GM18499 (cell line): ENCODE results near the gene SLC25A29.
"Not testable (repeated sequence)": the region's sequence is repeated elsewhere in the genome, so short reads cannot be mapped to it uniquely, and the experiment has no call there.

Experiments
- ATAC-seq: cut with Tn5 transposase; IDR thresholded peaks from one replicate; pipeline ENCODE4 v1.9.1; 2021; ENCODE audit warnings: moderate number of reproducible peaks; ENCODE audit not compliant: insufficient read depth, unreplicated experiment

The SLC25A29 gene

DNA sequence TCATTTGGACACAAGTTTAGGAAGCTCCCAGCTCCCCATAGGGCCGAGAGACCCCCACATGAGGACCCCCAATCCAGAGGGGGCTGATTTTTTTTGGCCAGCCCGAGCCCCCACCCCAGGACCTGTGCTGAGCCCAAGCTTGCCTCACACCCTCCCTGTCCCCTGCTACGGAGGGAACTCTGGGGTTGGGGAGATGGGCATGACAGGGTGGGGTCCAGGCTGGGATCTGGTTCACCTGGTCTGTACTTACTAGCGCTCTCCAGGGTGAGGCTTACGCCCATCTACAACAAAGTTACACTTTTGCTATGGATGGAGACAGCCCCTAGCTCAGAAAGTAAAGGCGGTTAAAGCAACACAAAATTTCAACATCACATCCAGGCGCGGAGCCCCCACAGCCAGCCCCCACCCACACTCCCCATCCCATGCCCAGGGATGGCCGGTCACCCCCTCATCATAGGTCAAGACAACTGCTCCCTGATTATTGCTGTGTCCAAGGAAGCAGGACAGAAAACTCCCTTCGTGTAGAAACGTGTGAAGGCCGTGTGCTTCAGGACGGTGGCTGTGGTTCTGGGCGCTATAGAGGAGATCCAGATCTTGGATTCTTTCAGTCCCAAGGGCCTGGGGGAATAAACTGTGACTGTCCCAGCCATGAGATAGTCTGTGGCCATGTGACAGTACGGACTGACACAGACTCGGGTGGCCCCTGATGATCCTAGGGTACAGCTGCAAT is 10.7 kb downstream of the SLC25A29 start:
- ATAC-seq, result no peak

DNA sequence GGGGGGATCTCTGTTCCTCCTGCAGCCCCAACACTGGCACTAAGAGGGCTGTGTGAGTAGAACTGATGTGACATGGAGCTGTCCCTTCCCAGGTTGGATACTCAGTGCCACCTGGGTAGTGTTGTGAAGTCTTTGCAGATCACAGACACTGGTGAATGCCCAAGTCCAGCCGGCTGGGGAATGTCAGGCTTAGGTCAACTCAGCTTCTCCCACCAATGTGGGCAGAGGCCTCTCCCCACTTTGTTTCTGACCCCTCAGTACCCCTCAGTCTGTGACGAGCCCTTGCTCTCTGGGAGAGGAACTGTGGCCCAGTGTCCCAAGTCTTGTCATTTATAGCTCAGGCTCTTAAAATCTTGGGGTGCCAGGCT is 11.3 kb downstream of the SLC25A29 start:
- no peak for ATAC-seq

DNA sequence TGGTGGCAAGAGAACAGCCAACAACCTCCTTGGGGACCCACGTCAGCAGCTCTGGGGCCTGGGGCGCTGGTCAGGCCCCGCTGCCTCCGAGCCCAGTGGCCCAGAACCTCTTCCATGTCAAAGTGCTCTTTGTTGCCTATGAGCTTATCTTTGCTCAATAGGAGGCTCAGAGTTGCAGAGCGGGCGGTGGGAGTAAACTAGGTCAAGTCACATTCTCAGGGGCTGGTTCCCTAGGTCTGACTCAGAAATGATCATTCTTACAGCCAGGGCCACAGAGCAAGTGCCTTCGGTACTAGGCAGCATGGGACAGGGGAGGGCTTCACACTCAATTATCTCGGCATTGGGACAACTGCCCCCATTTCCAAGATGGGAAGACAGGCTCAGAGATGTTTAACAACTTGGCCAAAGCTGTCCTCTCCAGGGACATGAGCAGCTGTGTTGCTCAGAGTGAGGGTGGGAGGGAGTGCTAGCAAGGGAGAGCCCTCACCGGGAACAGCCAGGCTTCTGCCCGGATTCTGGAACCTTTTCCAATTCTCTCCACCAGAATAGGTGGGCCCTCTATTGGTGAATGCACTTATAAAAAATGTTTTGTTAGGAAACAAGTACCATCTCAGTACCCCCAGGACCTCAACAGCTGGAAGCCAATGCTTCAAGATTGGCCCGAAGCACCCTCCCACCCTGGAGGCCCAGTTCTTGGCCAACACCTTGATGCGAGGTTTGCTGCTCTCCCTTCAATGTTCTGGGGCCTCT is 11.9 kb downstream of the SLC25A29 start:
- no peak for ATAC-seq

DNA sequence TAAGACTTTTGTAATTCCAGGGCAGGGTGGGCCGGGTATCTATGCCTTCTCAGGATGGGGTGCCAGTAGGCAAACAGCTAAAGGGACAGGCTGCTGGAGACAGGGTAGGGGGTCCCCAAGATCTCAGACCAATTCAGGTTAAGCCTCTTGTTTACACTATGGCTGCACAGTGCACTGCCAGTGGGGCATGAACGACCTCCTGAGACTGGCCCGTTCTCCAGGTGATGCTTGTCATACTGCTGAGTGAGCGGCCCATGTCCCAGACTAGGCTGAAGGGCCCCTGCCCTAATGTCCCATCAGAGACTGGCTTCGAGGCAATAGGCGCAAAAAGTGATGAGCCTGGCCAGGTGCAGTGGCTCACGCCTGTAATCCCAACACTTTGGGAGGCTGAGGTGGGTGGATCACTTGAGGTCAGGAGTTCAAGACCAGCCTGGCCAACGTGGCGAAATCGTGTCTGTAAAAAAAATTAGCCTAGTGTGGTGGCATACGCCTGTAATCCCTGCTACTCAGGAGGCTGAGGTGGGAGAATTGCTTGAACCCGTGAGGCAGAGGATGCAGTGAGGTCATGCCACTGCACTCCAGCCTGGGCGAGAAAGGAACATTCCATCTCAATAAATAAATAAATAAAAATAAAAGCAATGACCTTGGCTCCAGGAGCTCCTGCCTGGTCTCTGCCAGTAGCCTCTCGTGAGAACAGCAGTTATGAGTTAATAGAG is 12.6 kb downstream of the SLC25A29 start:
- ATAC-seq, result no peak

DNA sequence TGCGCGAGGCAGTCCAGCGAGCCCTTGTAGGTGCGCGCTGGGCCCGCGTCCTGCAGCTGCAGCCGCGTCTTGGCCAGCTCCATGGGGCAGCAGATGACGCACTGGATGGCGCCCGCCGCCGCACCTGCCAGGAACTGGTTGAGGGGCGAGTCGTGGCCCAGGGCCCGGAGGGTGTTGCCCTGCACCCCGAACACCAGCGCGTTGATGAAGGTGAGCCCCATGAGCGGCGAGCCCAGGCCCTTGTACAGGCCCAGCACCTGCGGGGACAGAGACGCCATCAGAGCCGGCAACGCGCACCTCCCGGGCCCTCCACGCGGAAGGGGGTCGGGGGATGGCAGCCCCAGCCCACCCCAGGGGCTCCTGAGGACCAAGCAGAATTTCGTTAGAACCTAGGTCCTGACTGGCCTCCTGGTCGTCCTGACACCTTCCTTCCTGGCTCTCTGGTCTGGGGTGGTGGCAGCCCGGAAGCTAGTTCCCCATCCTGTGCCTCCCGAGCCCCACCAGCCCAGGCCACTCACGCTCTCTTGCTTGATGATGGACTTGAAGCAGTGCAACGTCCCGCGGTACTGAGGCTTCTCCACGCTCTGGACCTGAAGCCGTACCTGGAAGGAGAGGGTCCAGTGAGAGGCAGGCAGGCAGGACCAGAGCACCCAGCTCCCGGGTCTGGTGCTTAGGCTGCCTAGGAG is 13.3 kb downstream of the SLC25A29 start:
- no peak for ATAC-seq

DNA sequence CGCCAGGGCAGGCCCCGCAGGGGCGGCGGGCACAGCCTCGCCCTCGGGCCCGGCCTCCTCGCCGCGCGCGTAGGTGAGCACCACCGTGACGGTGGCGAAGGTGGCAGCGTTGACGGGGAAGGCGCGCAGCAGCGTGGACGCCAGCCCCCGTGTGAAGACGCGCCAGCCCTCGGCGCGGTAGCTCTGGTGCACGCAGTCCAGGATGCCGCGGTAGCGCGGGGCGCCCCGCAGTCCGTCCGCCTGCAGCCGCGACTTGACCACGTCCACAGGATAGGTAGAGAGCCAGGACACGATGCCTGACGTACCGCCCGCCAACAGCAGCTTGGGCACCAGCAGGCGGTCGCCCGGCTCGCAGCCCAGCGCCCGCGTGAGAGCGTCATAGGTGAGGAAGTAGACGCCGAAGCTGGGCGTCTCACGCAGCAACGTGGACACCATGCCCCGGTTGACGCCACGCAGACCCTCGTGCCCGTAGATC is 13.9 kb downstream of the SLC25A29 start:
- no peak for ATAC-seq

DNA sequence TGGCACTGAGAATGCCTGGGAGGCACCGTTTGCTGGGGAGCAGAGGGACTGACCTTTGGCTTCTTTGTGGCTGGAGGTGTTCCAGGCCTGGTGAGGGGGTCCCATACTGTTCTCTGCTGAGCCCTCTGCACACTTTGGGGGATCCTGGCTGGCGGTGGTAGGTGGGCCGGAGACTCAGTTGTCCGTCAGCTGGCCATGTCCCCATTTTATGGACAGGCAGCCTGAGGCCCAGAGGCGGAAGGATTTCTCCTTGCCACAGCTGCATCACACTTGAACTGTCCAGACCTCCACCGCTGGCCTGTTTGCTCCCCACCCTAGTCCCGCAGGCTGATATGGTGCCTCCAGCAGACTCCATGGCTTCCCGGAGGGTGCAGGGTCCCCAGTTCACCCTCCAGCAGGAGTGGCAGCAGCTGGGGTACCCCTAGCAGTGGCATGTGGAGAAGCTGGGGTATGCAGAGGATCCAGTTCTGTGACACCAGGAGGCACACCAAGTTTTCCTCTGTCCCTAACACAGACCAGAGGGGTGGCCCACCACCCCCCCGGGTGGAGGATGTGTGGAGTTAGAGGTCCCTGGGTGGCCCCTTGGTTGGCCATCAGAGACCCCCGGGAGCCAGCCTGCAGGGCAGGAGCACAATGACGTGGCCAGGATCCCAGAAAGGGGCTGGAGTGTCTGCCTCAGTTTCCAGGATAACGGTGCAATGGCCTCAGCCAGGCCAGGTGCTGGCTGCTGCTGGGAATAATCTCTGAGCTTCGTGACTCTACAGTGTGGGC is 14.8 kb downstream of the SLC25A29 start:
- no peak for ATAC-seq

DNA sequence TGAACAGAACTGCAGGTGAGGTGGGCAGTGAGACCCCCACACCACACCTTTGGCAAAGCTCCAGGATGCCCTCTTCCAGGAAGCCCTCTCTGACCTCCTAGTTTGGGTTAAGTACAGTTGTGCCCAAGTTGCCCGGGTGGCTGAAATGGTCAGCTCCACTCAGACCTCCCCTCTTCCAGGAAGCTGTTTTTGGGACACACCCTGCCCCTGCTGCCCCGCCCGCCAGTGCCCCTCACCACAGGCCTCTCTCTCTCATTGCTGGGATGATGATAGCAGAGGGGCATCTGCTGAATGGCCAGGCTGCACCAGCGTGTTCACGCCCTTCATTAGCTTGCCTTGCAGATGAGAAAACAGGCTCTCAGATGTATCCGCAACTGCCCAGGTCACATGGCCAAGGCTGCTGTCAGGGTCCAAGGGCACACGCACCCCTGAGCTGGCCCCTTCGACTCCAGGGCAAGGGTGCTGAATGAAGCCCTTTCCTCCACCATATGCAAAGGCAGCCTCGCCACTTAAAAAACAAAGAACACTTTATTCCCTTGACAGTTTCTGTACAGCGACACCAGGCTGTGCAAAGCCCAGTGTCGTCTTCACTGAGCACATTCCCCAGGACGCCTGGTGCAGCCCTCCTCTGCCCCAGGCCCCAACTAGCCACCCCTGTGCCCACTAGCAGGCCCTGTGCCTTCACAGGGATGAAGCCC is 15.5 kb downstream of the SLC25A29 start:
- ATAC-seq, result no peak

DNA sequence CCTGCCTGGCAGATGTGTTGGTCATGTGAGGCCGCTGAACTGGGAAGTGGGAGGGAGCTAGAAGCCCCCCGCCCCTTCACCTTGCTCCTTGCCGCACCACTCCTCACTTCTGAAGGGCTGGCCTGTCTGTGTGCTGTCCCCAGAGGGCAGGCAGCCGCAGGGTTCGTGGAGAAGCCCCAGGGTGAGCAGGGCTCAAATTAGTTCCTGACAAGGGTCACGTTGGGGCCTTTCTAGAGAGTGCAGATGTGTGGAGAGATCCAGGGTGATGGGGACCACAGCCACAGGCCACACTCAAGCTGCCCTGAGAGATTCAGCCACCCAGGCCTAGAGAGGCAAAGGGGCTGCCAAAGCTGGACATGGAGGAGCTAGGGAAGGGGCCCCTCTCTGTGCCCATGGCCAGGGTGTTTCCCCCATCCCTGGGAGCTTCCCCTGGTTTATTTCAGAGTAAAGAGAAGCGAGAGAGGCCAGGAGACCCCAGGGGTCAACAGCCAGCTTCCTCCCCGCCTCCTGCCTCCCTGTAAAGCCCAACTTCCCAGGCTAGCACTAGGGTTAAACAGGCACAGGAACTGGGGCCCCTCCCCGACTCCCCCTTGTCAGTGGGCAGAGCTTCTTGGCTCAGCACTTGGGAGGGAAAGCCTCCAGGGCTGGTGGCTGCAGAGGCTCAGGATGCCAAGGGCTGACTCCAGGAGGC is 16.2 kb downstream of the SLC25A29 start:
- no peak for ATAC-seq

DNA sequence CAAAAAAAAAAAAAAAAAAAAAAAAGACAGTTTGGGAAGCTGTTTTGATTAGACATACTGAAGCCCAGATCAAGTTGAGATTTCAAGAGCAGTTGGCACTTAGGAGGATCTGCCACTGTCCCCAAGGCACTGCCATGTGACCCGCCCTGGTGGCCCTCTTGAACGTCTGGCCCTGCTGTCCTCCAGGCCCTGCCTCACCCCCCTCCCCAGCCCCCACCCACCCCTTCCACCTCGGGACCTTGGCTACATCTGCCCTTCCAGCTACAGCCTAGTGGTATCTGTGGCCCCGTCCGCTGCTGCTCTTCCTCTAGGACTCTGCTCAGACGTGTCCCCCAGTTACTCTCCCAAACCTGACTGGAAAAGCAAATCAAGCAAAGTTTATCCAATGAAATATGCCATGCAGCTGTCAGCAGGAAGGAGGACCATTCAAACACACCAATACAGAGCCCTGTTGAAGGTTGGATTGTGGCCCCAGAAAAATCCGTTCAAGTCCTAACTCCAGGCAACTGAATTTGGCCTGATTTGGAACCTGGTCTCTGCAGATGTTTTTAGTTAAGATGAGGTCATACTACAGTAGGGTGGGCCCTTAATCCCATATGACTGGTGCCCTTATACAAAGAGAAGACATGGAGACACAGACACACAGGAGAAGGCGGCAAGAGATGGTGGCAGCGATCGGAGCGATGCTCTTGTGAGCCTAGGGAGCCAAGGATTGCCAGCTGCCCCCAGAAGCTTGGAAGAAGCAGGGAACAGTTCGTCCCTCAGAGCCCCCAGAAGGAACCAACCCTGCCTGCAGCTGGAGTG is 17.7 kb downstream of the SLC25A29 start:
- ATAC-seq, result no peak

DNA sequence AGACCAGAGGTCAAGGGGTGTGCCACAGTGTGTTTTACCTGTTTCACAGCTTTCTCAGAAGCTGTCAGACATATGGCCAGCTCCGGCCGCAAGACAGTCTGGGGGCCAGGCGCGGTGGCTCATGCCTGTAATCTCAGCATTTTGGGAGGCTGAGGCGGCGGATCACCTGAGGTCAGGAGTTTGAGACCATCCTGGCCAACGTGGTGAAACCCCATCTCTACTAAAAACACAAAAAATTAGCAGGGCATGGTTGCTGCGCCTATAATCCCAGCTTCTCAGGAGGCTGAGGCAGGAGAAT is 18.3 kb downstream of the SLC25A29 start:
- not testable (repeated sequence) for ATAC-seq

DNA sequence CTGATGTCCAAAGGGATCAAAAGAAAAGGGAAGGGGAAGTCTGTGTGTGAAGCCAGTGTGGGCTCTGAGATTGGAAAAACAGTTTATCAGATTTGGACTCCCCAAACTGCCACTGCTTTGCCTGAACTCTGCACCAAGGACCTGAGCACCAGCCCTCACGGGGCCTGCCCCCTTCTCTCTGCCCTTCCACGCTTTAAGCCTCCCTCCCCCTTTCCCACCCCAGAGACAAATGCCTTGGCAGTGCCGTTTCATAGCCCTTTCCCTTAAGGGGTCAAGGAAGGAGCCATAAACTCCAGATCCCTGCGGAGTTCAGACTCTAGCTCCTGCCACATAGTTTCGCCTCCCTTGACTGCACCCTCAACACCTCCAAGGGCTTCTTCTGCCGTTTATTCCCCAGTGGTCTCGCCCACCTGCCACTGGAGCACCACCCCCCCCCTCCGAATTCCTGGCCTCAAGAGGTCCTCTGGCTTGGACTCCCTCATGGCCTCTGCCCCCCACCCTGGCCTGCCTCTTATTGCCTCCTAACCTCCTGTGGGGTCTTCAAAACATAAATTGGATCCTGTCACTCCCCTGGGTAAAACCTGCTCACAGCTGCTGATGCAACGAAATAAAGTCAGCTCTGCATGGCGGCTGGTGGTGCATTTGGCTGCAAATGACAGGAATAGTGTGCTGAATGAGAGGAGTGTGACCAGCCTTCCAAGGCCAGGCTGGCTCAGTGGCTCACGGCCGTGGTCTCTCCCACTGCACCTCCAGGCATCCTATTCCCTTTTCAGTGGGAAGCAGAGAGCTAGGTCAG is 18.8 kb downstream of the SLC25A29 start:
- ATAC-seq, result no peak

DNA sequence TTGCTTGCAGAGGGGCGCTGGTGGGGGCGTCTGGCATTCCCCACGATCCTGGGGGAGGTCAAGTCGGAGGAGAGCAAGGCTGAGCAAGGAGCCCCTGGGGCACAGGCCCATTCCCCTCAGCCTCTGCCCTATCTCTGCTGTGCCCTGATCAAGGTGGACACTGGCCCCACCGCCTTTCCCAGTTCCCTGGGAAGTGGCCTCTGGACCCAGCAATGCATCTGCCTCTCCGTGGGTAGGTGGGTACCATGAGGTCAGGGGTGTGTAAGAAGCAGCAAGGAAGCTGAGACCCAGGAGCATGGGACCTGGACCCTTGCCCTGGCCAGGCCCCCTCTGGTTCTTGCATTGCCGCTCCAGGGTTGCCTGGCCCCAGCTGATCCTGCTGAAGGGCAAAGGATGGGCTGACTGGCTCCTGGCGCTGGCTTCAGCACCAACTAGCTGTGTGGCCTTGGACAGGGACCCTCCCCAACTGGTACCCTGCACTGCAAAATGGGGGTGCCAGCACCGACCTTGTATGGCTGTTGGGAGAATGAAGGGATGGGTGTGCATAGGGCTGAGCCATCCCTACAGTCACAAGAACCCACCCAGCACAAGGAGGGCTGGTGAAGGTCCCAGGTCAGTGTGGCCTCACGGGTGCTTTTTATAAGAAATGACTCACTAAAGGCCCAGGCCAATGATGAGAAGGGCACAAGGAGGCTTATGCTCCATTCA is 19.6 kb downstream of the SLC25A29 start:
- no peak for ATAC-seq

DNA sequence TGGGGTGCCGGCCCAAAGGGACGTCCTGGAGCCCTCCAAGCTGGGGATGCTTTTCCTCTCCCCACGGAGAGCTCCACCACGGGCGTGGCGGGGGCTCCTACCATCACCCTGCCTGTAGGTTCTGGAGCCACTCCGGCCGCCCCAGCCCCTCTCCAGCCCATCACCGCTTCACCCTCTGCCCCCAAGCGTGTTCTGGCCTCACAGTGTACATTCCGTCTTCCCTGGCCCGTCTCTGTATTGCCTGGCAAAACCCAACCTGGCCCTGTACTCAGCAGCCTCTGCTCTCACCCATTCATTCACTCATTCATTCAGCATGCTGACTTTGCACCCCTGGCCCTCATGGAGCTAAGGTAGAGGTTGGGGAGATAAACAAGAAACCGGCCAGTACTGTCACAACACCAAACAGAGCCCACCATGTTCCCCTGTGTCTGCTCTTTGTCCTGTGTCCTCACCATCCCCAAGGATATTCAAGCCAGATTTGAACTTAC is 20.3 kb downstream of the SLC25A29 start:
- no peak for ATAC-seq

DNA sequence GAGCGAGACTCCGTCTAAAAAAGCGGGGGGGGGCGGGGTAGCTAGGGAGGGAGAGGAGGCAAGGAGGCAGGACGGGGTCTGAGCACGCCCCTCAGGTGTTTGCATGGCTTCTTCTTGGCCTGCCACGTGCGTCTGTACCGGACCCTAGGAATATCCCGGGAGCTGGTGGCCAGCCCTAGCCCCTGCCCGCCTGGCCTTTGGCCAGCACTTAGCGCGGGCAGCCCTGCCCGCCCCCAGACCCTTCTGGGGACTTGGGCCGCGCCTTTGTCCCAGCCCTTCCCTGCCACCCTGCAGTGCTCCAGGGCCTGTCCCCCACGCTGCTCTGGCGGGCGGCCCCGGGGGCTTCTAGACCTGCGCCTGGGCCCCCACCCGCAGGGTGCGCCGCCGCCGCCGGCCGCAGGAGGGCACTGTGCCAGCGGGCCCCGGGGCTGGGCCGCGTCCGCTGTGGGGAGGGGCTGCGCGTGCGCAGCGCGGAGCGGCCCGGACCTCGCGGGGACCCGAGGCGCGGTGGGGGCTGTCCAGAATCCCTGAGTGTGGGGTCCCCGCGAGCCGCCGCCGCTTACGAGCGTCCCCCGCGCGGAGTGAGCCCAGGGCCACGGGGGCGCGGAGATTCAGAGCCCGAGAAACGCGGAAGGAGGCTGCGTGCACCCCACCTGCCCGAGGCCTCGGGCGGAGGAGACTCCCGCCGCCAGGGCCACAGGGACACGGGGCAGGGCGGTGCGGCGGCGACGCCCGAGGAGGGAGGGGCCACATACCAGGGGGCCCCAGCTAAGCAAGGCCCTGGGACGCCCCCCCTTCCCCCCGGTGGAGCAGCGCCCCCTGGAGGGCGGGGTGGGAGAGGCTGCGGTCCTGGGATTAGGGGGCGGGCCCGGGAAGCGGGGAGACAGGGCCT is 21.0 kb downstream of the SLC25A29 start:
- ATAC-seq, result peak; percentile 37
